Neuronal stem cell (in vitro differentiated cells): ENCODE data around the gene GABRR2.

Source experiments
- DNase-seq: peaks from one replicate; pipeline ENCODE4 v3.0.0-alpha.2; 2013; ENCODE audit warnings: low spot score
- H2AFZ ChIP-seq: one replicate; pipeline ENCODE4 v1.6.1; 2013; ENCODE audit warnings: mild to moderate bottlenecking, low read length, inconsistent platforms
- H2AK5ac ChIP-seq: 2 replicates; pipeline ENCODE4 v1.6.1; 2013; ENCODE audit warnings: low read depth, mild to moderate bottlenecking, inconsistent platforms, low read length, moderate library complexity, mixed read lengths
- H2BK120ac ChIP-seq: 2 replicates; pipeline ENCODE4 v1.6.1; 2013; ENCODE audit warnings: low read depth, mild to moderate bottlenecking, inconsistent platforms, low read length, moderate library complexity, mixed read lengths
- H2BK12ac ChIP-seq: one replicate; pipeline ENCODE4 v1.6.1; 2013; ENCODE audit warnings: low read length, inconsistent platforms
- H2BK15ac ChIP-seq: 2 replicates; pipeline ENCODE4 v1.6.1; 2013; ENCODE audit warnings: mild to moderate bottlenecking, low read length, inconsistent platforms, mixed read lengths
- H2BK5ac ChIP-seq: one replicate; pipeline ENCODE4 v1.6.1; 2013; ENCODE audit warnings: inconsistent platforms, mild to moderate bottlenecking, low read length, moderate library complexity
- H3K14ac ChIP-seq: one replicate; pipeline ENCODE4 v1.6.1; 2013; ENCODE audit warnings: low read length, inconsistent platforms
- H3K18ac ChIP-seq: 2 replicates; pipeline ENCODE4 v1.6.1; 2013; ENCODE audit warnings: low read length, inconsistent platforms
- H3K23ac ChIP-seq: 2 replicates; pipeline ENCODE4 v1.6.1; 2013; ENCODE audit warnings: low read depth, mild to moderate bottlenecking, mixed read lengths, low read length, inconsistent platforms; ENCODE audit not compliant: poor library complexity
- H3K27ac ChIP-seq: replicated peaks from 3 replicates; pipeline ENCODE4 v1.5.1; 2013; ENCODE audit warnings: low read length, inconsistent platforms
- H3K27me3 ChIP-seq, 3 experiments: 2 replicates each; pipeline ENCODE4 v1.6.1; 2013; ENCODE audit warnings: low read length in 3 of 3, mild to moderate bottlenecking in 2 of 3, inconsistent platforms in 1 of 3, low read depth in 1 of 3, mixed read lengths in 1 of 3, moderate library complexity in 1 of 3; ENCODE audit not compliant: control insufficient read depth in 3 of 3, insufficient read depth in 3 of 3
- H3K36me3 ChIP-seq, 2 donors: replicated peaks in 1 of 2; 2 replicates each; pipeline ENCODE4 v1.6.1; 2013; ENCODE audit warnings: low read length in 2 of 2; ENCODE audit not compliant: control insufficient read depth in 2 of 2, insufficient read depth in 2 of 2
- H3K4ac ChIP-seq: 2 replicates; pipeline ENCODE4 v1.6.1; 2013; ENCODE audit warnings: inconsistent platforms, mild to moderate bottlenecking, low read length, moderate library complexity
- H3K4me1 ChIP-seq, 2 donors: 1 replicate in 1 of 2; 2 replicates in 1 of 2; pipeline ENCODE4 v1.6.1; 2013; ENCODE audit warnings: low read length in 2 of 2, low read depth in 1 of 2; ENCODE audit not compliant: control insufficient read depth in 2 of 2, insufficient read depth in 1 of 2
- H3K4me2 ChIP-seq: one replicate; pipeline ENCODE4 v1.6.1; 2013; ENCODE audit warnings: mild to moderate bottlenecking, low read length, inconsistent platforms; ENCODE audit not compliant: insufficient read depth, poor library complexity, severe bottlenecking
- H3K4me3 ChIP-seq, 2 donors: 2 replicates each; pipeline ENCODE4 v1.5.1; 2013; ENCODE audit warnings: low read length in 2 of 2, mild to moderate bottlenecking in 2 of 2, inconsistent platforms in 1 of 2, moderate library complexity in 1 of 2
- H3K79me1 ChIP-seq: one replicate; pipeline ENCODE4 v1.6.1; 2013; ENCODE audit warnings: low read depth, mild to moderate bottlenecking, inconsistent platforms, low read length, moderate library complexity
- H3K9ac ChIP-seq: one replicate; pipeline ENCODE4 v1.6.1; 2013; ENCODE audit warnings: mild to moderate bottlenecking, low read depth, low read length, inconsistent platforms; ENCODE audit not compliant: poor library complexity
- H3K9me3 ChIP-seq, 2 donors: replicated peaks in 1 of 2; 2 replicates each; pipeline versions ENCODE3 to v1.6.1; 2013; ENCODE audit warnings: low read length in 2 of 2, mild to moderate bottlenecking in 2 of 2, inconsistent platforms in 1 of 2, low read depth in 1 of 2, mixed read lengths in 1 of 2, moderate library complexity in 1 of 2; ENCODE audit not compliant: control insufficient read depth in 2 of 2, insufficient read depth in 1 of 2
- H4K8ac ChIP-seq: one replicate; pipeline ENCODE4 v1.6.1; 2013; ENCODE audit warnings: low read depth, mild to moderate bottlenecking, inconsistent platforms, low read length, moderate library complexity
- H4K91ac ChIP-seq: one replicate; pipeline ENCODE4 v1.6.1; 2013; ENCODE audit warnings: low read length, low read depth, mild to moderate bottlenecking, inconsistent platforms; ENCODE audit not compliant: poor library complexity
- WGBS, 2 donors: extraction: QIAGEN DNeasy Blood & Tissue Kit; methylation state at CpG; one replicate each; pipeline ENCODE4 v1.1.7; 2013; ENCODE audit warnings: missing lambda C conversion rate in 2 of 2, mixed read lengths in 1 of 2; ENCODE audit not compliant: insufficient read length in 2 of 2, insufficient replicate concordance in 1 of 2; ENCODE audit errors: extremely low coverage in 2 of 2; 5-methylcytosine and 5-hydroxymethylcytosine counted together

GABRR2 gene

DNA sequence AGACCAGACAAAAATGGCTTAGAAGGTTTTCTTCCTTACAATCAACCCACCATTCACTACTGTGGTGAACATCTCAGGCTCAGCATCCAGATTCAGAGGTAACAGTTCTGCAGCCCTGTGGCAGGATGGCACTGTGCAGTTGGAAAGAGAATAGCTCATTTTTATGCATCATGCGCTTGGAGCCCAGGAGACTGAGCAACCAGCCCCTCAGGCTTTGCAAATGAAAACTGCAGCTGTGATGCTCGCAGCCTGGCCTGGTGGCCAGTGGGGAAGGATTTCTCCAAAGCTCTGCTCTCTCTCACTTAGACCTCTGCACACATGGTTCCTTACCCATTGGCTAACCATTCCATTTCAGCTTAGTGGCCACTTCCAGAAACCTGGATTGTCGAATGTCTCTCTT, 45.8 kb downstream of the GABRR2 start:
- no peak overlapping the region for H2BK12ac ChIP-seq
- no peak overlapping the region for H3K23ac ChIP-seq
- no peaks in the 10 kb centered on the region for H3K79me1 ChIP-seq
- no peak overlapping the region for H2BK15ac ChIP-seq
- no peak overlapping the region for H3K14ac ChIP-seq
- no peak overlapping the region for H2BK120ac ChIP-seq
- H4K8ac ChIP-seq: no peak overlapping the region
- DNase-seq: no peak
- no peaks in the 10 kb centered on the region for H3K4me1 ChIP-seq
- no peaks in the 10 kb centered on the region for H3K9me3 ChIP-seq
- no peak overlapping the region for H3K9ac ChIP-seq
- H3K27me3 ChIP-seq: peaks cover 0 to 30% (median 0%) of the 10 kb centered on the region in 3 experiments
- no peak overlapping the region for H3K18ac ChIP-seq
- H2BK5ac ChIP-seq: no peak overlapping the region
- H4K91ac ChIP-seq: no peak overlapping the region
- no CpG with 5 or more reads among the region's 3 CpGs for WGBS, 2 donors
- H2AFZ ChIP-seq: no peak overlapping the region
- H3K27ac ChIP-seq: no peak overlapping the region
- H3K4me2 ChIP-seq: no peak overlapping the region
- no peak overlapping the region for H3K4me3 ChIP-seq
- H3K36me3 ChIP-seq: no peaks in the 10 kb centered on the region
- no peak overlapping the region for H2AK5ac ChIP-seq
- no peak overlapping the region for H3K4ac ChIP-seq

DNA sequence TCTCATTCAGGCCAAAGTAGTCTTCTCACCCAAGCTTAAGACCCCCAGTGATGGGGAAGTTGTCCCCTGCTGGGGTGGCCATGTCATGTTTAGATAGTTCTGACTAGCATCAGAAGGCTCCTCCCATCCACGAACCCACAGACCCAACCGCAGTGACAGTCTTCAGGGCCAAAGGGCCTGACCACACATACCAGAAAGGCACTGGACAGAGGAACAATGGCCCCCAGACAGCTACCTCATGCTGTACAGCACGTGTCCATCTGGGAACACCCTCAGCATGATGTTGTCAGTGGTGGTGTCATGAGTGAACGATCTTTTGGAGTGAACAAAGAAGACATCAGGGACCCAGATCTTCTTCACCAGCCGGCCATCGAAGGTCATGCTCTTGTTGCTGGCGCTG, 46.3 kb downstream of the GABRR2 start:
- Histone ChIP-seq H3K18ac (no peak overlapping the region), H3K27ac (no peak overlapping the region), H3K4me2 (no peak overlapping the region), H3K9ac (no peak overlapping the region), H2BK120ac (no peak overlapping the region), H3K23ac (no peak overlapping the region), H3K36me3 (no peaks in the 10 kb centered on the region), H2BK12ac (no peak overlapping the region), H2BK15ac (no peak overlapping the region), H4K8ac (no peak overlapping the region), H2AFZ (no peak overlapping the region), H3K4me1 (no peaks in the 10 kb centered on the region), H4K91ac (no peak overlapping the region), H3K9me3 (no peaks in the 10 kb centered on the region), H3K27me3 (peaks cover 0 to 26% (median 0%) of the 10 kb centered on the region in 3 experiments), H2AK5ac (no peak overlapping the region), H2BK5ac (no peak overlapping the region), H3K4ac (no peak overlapping the region), H3K79me1 (no peaks in the 10 kb centered on the region), H3K14ac (no peak overlapping the region), H3K4me3 (no peak overlapping the region)
- no peak for DNase-seq
- WGBS, 2 donors: no CpG with 5 or more reads among the region's 7 CpGs

- H4K91ac ChIP-seq: no peak overlapping the region
- no peak overlapping the region for H2BK5ac ChIP-seq
- no peak overlapping the region for H3K4me3 ChIP-seq
- no peak overlapping the region for H2AK5ac ChIP-seq
- no peak overlapping the region for H2BK12ac ChIP-seq
- H3K4me2 ChIP-seq: no peak overlapping the region
- no peak overlapping the region for H3K27ac ChIP-seq
- no peak overlapping the region for H3K14ac ChIP-seq
- H3K36me3 ChIP-seq: no peaks in the 10 kb centered on the region
- no peak overlapping the region for H2BK15ac ChIP-seq
- no peaks in the 10 kb centered on the region for H3K79me1 ChIP-seq
- H2BK120ac ChIP-seq: no peak overlapping the region
- no peak for DNase-seq
- no peak overlapping the region for H3K9ac ChIP-seq
- no peaks in the 10 kb centered on the region for H3K9me3 ChIP-seq
- H3K4ac ChIP-seq: no peak overlapping the region
- no peaks in the 10 kb centered on the region for H3K4me1 ChIP-seq
- H2AFZ ChIP-seq: no peak overlapping the region
- H3K18ac ChIP-seq: no peak overlapping the region
- no peak overlapping the region for H4K8ac ChIP-seq
- H3K27me3 ChIP-seq: peaks cover 0 to 25% (median 0%) of the 10 kb centered on the region in 3 experiments
- no CpG with 5 or more reads among the region's 4 CpGs for WGBS, 2 donors
- H3K23ac ChIP-seq: no peak overlapping the region
Observed at GRCh38 chr6:89267918-89268317, 47.2 kb downstream of the GABRR2 start.

GRCh38 chr6:89264296-89264695, 50.8 kb downstream of the GABRR2 start:
- Histone ChIP-seq H2BK15ac (no peak overlapping the region), H3K9ac (no peak overlapping the region), H2AK5ac (no peak overlapping the region), H3K27ac (no peak overlapping the region), H2BK5ac (no peak overlapping the region), H4K8ac (no peak overlapping the region), H3K36me3 (no peaks in the 10 kb centered on the region), H3K4ac (no peak overlapping the region), H3K14ac (peak overlapping the region; percentile 12), H4K91ac (no peak overlapping the region), H2BK120ac (no peak overlapping the region), H2AFZ (no peak overlapping the region), H3K4me1 (no peaks in the 10 kb centered on the region), H3K27me3 (peaks cover 0 to 9% (median 0%) of the 10 kb centered on the region in 3 experiments), H3K79me1 (no peaks in the 10 kb centered on the region), H3K4me2 (no peak overlapping the region), H3K23ac (no peak overlapping the region), H3K9me3 (no peaks in the 10 kb centered on the region), H3K18ac (no peak overlapping the region), H2BK12ac (no peak overlapping the region), H3K4me3 (no peak overlapping the region)
- no CpG with 5 or more reads among the region's 20 CpGs for WGBS, 2 donors
- no peak for DNase-seq
